ENCODE data around the gene ZMYM2.

DNA sequence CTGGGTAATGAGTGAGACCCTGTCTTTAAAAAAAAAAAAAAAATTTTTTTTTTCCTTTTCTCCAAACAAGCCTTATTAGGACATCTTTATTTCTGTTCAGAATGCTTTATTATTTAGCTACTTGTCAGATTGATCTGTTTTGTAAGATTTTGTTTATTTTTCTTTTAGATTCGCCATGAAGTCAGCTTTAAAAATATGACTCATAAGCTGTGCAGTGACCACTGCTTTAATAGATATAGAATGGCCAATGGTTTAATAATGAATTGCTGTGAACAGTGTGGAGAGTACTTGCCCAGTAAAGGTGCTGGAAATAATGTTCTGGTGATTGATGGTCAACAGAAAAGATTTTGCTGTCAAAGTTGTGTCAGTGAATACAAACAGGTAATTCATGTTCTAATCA, 47.7 kb downstream of the ZMYM2 start:
- TF ChIP-seq, protein P1, sequence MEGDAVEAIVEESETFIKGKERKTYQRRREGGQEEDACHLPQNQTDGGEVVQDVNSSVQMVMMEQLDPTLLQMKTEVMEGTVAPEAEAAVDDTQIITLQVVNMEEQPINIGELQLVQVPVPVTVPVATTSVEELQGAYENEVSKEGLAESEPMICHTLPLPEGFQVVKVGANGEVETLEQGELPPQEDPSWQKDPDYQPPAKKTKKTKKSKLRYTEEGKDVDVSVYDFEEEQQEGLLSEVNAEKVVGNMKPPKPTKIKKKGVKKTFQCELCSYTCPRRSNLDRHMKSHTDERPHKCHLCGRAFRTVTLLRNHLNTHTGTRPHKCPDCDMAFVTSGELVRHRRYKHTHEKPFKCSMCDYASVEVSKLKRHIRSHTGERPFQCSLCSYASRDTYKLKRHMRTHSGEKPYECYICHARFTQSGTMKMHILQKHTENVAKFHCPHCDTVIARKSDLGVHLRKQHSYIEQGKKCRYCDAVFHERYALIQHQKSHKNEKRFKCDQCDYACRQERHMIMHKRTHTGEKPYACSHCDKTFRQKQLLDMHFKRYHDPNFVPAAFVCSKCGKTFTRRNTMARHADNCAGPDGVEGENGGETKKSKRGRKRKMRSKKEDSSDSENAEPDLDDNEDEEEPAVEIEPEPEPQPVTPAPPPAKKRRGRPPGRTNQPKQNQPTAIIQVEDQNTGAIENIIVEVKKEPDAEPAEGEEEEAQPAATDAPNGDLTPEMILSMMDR (IDR thresholded peaks at IDR 0.05; ENCODE audit: low read length): no peak
- TF ChIP-seq EZH2 (IDR thresholded peaks at IDR 0.05; ENCODE audit: borderline replicate concordance, low read length): no peak

Data from OCI-LY1 (cell line).